ENCODE measurements around the gene CNTF.

GRCh38 chr11:58656348-58656747, 33.9 kb downstream of the CNTF start:
- no peak for TF ChIP-seq EZH2 (IDR thresholded peaks at IDR 0.05; ENCODE audit: insufficient read depth, poor library complexity, severe bottlenecking)
- no peak for TF ChIP-seq EZH2phosphoT487 (IDR thresholded peaks at IDR 0.05; ENCODE audit: insufficient read depth, low read depth)

Measured in GM23248 (cell line).